ENCODE measurements around the gene TNNT1.
"Not testable (repeated sequence)": the region's sequence is repeated elsewhere in the genome, so short reads cannot be mapped to it uniquely, and the experiment has no call there.

Gene TNNT1

DNA sequence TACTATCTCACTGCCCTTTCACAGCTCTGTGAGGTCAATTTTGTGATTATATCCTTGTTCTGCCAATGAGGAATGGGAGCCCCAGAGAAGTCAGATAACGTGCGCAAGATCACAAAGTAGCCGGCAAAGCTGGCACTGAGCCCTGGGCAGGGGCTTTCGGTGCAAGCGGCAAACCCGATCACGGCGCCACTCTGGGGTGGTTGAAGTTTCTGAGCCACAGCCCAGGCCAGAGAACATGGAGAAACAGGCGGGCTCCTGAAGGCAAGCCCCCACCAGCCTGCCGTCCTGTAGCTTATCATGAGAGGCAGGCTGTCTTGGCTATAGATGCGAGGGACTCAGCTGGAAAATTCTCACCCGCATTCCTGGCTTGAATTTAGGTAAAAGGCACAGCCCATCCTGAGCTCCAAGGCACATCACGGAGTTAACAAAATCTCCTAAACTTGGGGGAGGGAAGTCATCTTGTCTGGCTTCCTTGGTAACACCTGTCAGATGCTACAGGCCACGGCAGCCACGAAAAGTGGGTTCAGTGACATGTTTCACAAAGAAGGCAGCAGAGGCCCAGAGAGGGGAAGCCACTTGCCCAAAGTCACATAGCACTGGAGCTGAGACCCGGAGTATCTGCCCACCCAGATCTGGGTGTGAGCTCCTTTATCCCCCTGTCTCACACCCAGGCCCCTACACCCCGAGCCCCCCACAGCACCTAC lies 12.5 kb downstream of the TNNT1 start:
- DNase-seq, result no peak

DNA sequence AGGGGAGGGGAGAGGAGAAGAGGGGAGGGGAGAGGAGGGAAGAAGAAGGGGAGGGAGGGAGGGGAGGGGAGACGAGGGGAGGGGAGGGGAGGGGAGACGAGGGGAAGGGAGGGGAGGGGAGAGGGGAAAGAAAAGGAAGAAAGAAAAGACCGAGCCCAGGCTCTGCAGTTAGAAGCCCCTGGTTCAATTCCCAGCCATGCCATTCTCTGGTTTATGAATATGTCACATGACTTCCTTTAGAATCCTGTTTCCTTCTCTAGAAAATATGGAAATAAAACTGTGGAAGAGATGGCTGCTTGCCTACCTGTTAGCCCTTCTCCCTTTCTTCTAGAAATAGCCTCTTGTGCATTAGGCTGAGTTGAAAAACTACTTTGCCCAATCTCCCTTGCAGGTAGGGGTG lies 14.3 kb downstream of the TNNT1 start:
- no peak for DNase-seq

DNA sequence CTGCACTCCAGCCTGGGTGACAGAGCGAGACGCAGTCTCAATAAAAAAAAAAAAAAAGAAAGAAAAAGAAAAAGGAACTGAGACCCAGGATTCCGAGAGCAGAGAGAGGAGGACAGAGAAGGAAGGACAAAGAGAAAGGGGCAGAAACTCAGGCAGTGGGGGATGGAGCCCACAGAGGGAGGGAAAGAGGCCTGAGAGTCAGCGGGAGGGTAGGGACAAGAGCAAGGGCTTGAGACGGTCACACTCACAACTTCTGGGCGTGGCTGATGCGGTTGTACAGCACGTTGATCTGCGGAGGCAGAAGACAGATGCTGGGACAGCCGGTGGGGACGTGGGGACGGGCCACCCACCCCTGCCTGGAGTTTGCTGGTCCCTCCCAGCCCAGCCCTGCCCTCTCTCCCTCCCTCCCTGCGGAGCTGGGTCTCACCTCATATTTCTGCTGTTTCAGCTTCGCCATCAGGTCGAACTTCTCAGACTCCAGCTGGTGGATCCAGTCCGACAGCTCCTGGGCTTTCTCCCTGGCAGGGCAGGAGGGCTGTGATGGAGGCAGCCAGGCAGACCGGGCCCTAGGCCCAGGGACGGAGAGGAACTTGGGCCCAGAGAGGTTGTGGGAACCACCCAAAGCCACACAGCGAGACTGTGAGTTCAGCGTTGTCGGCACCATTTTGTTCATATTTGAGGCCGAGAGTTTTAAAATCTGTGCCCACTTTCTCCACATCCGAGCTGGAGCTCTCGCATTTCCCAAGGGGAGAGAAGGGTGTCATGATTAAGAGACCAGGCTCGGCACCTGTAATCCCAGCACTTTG lies 15.2 kb downstream of the TNNT1 start:
- no peak for DNase-seq

DNA sequence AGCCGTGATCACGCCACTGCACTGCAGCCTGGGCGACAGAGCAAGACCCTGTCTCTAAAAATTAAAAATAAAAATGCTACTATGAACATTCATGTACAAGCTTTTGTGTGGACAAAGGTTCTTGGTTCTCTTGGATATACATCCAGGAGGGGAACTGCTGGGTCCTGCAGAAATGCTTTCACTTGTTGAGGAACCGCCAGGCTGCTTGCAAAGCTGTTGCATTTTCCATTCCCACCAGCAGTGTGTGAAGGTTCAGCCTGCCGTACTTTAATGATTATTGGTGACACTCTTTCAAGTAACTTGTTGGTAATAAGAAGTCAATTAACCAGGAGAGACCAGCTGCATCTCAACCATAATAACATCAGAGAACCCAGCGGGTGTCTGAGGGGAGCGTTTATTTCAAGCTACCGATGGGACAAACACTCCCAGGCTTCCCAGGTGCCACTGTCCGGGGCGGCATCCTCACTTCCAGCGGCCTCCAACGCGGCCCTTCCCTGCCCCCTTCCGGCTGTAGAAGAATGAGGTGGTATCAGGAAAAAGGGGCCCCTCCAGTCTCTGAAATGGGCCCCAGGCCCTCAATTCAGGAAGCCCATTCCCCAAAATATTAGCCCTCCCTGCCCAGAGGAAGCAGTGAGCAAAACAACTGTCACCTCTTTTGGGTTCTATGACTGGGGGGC lies 16.4 kb downstream of the TNNT1 start:
- no peak for DNase-seq

DNA sequence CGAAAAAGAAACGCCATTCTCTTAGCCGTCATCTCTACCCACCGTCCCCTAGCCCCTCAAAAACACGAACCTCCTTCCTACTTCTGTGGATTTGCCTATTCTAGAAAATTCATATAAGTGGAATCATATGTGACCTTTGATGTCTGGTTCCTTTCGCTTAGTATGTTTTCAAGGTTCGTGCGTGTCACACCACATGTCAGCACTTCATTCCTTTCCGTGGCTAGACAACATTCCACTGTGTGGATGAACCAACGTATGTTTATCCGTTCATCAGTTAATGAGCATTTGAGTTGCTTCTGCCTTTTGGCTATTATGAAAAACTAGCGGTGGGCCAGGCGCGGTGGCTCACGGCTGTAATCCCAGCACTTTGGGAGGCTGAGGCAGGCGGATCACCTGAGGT lies 17.6 kb downstream of the TNNT1 start:
- no peak for DNase-seq

DNA sequence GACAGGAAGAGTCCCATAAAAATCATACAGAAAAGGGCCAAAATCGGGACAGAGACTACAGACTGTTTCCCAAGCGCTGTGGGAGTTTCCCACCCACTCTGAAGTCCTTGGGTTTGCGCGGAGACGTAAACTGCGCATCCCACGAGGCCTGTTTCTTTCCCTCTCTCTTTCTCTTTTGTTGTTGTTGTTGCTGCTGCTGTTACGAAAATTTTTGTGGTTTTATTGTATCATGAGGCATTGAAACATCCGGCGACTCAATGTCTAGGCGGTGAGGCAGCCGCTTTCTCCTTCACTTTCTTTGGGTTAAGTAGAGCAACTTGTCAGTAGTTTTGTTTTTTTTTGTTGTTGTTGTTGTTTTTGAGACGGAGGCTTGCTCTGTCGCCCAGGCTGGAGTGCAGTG lies 30.0 kb downstream of the TNNT1 start:
- DNase-seq, result no peak

DNA sequence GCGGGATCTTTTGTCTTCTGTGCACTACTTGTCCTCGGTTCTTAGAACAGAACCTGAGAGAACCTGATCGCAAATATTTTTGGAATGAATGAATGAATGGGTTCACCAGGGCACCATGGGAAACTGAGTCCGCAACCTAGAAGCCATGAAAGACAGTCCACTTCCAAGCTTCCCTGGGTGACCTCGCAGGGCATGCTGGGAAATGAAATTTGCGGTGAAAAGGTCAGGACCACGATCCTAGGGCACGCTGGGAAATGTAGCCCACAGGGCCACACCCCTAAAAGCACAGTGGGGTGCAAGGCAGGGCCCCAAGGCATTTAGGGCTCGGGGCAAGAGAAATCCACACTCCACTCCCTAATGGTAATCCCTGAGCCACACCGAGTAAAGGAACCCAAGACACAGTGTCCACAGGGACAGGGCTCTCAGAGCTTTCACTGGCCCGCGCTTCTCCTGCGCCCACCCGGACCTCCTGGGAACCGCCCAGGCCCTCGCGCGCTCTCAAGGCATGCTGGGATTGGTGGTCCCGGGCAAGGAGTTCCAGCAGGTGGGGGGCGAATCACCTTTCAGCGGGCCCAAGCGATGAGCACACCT lies 30.5 kb downstream of the TNNT1 start:
- DNase-seq, result peak; percentile 27 to 56

DNA sequence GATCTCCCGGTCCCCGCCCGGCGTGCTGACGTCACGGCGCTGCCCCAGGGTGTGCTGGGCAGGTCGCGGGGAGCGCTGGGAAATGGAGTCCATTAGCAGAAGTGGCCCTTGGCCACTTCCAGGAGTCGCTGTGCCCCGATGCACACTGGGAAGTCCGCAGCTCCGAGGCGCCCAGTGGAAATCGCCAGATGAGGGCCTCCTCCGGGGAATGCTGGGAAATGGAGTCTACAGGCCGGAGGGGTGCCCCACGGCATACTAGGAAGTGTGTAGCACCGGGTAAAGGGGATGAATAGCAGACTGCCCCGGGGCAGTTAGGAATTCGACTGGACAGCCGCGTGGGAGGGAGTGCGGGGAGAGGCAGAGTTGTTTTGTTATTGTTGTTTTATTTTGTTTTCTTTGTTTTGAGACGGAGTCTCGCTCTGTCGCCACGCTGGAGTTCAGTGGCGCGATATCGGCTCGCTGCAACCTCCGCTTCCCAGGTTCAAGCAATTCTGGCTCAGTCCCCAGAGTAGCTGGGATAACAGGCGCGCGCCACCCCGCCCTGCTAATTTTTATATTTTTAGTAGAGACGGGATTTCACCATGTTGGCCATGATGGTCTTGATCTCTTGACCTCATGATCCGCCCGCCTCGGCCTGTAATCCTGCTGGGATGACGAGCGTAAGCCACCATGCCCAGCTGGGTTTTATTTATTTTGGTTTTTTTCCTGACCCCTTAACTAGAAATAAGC lies 31.2 kb downstream of the TNNT1 start:
- peak; percentile 98 to 99 for DNase-seq

DNA sequence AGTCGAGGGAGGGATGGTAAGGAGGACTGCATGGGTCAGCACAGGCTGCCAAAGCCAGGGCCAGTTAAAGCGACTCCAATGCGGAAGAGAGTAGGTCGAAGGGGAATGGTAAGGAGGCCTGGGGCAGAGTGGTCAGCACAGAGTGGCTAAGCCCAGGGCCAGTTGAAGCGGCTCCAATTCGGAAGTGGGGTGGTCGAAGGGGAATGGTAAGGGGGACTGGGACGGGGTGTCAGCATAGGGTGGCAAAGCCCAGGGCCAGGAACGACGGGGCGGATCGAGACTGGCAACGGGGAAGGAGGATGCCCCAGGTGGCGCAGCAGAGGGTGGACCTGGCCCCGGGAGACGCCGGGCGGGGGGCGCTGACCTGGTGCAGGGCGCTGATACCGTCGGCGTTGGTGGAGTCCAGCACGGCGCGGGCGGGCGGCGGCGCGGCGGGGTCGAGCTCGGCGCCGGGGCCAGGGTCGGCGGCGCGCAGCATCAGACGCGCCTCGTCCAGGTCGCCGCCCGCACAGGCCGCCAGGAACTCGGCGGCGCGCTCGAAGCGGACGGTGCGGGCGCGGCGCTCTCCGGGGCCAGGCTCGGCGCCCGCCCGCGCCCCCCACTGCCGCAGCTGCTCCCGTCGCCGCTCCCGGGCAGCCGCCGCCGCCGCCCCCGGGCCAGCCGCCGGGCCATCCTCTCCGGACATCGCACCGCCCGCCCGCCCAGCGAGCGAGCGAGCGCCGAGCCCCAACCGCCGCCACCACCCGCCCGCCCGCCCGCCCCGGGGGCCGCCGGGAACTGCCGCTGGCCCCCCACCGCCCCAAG lies 31.9 kb downstream of the TNNT1 start, which contains the start of gene PPP1R12C:
PPP1R12C (minus strand) TSS at position 779 of the 804 bp plus-strand sequence; CDS start at position 685, 94 bp downstream.
- no peak for DNase-seq

DNA sequence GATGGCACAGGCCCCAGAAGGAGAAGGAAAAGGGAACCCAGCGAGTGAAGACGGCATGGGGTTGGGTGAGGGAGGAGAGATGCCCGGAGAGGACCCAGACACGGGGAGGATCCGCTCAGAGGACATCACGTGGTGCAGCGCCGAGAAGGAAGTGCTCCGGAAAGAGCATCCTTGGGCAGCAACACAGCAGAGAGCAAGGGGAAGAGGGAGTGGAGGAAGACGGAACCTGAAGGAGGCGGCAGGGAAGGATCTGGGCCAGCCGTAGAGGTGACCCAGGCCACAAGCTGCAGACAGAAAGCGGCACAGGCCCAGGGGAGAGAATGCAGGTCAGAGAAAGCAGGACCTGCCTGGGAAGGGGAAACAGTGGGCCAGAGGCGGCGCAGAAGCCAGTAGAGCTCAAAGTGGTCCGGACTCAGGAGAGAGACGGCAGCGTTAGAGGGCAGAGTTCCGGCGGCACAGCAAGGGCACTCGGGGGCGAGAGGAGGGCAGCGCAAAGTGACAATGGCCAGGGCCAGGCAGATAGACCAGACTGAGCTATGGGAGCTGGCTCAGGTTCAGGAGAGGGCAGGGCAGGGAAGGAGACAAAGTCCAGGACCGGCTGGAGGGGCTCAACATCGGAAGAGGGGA lies 32.7 kb downstream of the TNNT1 start:
- peak; percentile 36 to 60 for DNase-seq

DNA sequence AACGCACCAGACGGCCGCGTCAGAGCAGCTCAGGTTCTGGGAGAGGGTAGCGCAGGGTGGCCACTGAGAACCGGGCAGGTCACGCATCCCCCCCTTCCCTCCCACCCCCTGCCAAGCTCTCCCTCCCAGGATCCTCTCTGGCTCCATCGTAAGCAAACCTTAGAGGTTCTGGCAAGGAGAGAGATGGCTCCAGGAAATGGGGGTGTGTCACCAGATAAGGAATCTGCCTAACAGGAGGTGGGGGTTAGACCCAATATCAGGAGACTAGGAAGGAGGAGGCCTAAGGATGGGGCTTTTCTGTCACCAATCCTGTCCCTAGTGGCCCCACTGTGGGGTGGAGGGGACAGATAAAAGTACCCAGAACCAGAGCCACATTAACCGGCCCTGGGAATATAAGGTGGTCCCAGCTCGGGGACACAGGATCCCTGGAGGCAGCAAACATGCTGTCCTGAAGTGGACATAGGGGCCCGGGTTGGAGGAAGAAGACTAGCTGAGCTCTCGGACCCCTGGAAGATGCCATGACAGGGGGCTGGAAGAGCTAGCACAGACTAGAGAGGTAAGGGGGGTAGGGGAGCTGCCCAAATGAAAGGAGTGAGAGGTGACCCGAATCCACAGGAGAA lies 33.5 kb downstream of the TNNT1 start:
- no peak for DNase-seq

DNA sequence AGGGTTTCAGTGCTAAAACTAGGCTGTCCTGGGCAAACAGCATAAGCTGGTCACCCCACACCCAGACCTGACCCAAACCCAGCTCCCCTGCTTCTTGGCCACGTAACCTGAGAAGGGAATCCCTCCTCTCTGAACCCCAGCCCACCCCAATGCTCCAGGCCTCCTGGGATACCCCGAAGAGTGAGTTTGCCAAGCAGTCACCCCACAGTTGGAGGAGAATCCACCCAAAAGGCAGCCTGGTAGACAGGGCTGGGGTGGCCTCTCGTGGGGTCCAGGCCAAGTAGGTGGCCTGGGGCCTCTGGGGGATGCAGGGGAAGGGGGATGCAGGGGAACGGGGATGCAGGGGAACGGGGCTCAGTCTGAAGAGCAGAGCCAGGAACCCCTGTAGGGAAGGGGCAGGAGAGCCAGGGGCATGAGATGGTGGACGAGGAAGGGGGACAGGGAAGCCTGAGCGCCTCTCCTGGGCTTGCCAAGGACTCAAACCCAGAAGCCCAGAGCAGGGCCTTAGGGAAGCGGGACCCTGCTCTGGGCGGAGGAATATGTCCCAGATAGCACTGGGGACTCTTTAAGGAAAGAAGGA lies 34.4 kb downstream of the TNNT1 start:
- DNase-seq, result no peak

DNA sequence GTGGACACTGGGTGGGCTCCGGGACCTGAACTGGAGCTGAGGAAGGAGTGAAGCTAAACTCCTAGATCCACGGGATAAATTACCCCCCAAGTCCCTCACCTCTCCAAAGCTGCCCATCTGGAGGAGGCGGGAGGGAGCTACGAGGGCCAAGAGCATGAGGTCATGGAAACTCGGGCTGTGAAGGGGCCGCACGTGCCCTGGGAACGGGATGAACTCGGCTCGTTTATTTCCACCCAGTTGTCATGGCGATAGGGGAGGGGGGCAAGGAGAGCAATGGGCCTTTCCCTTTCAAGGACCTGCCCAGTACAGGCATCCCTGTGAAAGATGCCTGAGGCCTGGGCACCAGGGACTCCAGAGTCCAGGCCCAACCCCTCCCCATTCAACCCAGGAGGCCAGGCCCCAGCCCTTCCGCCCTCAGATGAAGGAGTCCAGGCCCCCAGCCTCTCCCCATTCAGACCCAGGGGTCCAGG lies 35.4 kb downstream of the TNNT1 start:
- DNase-seq, result peak; percentile 16 to 37

DNA sequence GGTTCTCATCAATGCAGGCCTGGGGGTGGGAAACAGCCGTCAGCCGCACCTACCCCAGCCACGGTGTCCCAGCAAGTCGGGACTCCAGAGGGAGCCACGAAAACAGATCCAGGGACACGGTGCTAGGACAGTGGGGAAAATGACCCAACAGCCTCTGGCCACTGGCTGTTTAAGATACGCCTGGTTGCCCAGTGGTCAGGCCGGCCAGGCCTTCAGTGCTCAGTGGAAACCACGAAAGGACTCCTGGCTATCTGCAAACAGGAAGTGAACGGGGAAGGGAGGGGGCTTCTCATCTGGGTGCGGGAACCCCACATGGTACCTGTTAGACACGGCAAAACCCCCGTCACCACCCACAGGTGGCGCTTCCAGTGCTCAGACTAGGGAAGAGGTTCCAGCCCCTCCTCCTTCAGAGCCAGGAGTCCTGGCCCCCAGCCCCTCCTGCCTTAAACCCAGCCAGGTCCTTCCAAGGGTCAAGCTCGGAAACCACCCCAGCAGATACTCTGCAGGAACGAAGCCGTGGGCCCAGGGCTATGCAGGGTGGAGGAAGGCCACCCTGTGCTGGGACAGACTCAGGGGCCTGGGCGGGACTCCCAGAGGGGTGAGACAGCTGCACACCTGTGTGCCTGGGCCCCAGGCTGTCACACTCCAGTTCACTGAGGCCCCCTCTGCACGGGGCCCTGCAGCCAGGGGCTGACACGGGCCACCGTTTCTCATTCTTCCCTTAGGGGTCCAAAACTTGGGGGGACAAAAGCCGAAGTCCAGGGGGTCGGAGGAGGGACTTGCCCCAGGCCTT lies 36.0 kb downstream of the TNNT1 start:
- DNase-seq, result no peak

DNA sequence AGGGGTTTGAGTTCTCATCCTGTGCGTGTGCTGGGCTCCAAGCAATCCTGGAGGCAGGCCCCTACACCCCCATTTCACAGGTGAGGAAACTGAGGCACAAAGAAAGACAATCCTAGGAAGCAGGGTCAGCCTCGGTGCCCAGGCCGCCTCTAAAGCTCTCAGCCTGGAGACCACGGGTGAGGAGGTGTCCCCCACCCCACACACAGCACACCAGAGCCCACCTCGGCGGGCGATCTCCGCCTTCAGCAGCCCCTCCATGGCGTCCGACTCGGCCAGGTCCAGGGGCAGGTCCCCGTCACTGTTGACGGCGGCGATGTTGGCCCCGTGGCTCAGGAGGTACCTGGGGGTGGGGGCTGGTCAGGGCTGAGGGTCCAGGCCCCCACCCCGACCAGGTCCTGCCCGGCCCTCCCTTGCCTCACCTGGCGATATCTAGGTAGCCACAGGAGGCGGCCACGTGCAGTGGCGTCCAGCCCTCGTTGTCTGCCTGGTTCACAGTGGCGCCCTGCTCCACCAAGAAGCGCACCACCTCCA lies 36.7 kb downstream of the TNNT1 start:
- DNase-seq, result no peak

DNA sequence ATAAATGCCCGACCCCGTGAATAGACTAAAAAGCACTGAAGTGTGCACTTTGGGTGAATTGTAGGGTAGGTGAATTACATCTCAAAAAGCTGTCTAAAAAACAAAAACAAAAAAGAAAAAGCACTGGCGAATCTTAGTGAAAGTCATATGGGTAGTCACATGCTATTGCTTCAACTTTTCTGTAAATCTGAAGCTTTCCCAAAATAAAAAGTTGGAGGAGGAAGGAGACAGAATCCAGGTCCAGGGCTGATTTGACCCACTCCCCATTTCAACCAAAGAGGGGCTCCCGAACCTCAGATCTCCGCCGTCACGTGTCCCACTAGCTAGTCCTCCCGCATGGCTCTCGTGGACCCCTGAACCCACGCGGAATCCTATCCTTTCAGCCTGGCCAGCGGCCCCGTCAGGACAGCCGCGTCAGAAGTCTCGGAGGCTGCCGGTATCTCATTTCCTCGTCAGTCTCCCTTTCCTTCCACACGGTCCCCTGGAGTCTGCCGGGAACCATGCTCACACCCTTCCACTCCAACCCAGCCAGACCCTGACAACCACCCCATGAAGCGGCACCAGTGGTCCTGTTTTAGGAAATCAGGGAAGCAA lies 37.7 kb downstream of the TNNT1 start:
- no peak for DNase-seq

DNA sequence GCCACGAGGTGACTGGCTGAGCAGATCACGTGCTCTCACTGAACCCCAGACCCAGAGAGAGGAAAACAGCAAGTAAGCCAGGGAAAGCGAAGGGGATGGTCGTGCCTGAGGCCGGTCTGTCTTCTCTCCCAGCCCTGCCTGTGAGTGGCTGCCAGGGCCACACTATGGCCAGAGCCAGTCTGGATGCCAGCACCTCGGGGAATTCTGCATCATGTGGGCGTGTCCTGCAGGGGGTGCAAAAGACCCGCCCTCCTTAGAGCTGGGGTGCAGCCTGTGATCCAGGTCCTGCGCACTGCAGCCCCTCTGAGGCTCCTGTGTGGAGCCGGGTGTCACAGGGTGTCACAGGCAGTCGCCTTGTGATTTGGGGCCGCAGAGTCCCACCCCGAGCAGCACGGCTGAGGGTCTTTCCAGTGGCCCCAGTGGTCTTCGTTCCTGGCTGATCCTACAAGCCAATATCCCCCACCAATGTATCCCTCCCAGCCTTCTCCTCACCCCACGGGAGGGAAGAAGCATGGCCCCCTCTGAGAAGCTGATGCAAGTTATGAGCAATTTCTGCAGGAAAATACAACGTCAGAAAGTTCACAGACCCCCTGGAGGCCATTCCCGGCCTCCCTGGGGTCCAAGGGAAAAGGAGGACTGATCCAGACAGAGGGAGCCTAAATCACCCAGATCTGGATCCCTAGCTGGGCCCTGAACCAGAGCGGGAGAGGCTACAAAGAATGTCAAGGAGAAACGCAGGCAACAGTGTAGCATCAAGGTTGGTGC lies 39.3 kb downstream of the TNNT1 start:
- no peak for DNase-seq

DNA sequence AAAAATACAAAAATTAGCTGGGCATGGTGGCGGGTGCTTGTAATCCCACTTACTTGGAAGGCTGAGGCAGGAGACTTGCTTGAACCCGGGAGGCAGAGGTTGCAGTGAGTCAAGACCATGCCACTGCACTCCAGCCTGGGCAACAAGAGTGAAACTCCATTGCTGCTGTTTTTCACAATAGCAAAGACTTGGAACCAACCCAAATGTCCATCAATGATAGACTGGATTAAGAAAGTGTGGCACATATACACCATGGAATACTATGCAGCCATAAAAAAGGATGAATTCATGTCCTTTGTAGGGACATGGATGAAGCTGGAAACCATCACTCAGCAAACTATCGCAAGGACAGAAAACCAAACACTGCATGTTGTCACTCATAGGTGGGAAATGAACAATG lies 41.8 kb downstream of the TNNT1 start:
- DNase-seq, result not testable (repeated sequence)
